Liver (tissue), 9 donors: ENCODE data around the gene CFAP47. TPM values are rescaled to one million over a fixed set of nuclear protein-coding genes. Genes with fewer than 3 reads are reported as not detected.
"Not testable (repeated sequence)": the region's sequence is repeated elsewhere in the genome, so short reads cannot be mapped to it uniquely, and the experiment has no call there.

Experiments
- DNase-seq: peaks from one replicate; pipeline ENCODE4 v3.0.0-alpha.2; 2017; ENCODE audit warnings: low spot score
- H3K27ac ChIP-seq, 2 donors: one replicate each; pipeline ENCODE4 v1.7.0; 2013; ENCODE audit warnings: inconsistent platforms in 2 of 2, low read length in 2 of 2, control low read depth in 1 of 2, low read depth in 1 of 2, mild to moderate bottlenecking in 1 of 2
- H3K27me3 ChIP-seq, 4 donors: one replicate each; pipeline versions ENCODE4 v1.6.1 to v1.7.0; 2013; ENCODE audit warnings: low read length in 3 of 4, inconsistent platforms in 1 of 4, mild to moderate bottlenecking in 1 of 4, moderate library complexity in 1 of 4; ENCODE audit not compliant: control insufficient read depth in 4 of 4, insufficient read depth in 4 of 4
- H3K36me3 ChIP-seq, 4 donors: one replicate each; pipeline versions ENCODE4 v1.6.1 to v1.7.0; 2013; ENCODE audit warnings: low read length in 3 of 4, mild to moderate bottlenecking in 3 of 4, low read depth in 1 of 4, moderate library complexity in 1 of 4; ENCODE audit not compliant: control insufficient read depth in 4 of 4, insufficient read depth in 3 of 4
- H3K4me1 ChIP-seq, 4 donors: one replicate each; pipeline versions ENCODE4 v1.6.1 to v1.7.0; 2013; ENCODE audit warnings: low read length in 3 of 4, mild to moderate bottlenecking in 3 of 4, moderate library complexity in 1 of 4; ENCODE audit not compliant: control insufficient read depth in 4 of 4, insufficient read depth in 4 of 4
- H3K4me3 ChIP-seq, 3 donors: one replicate each; pipeline versions ENCODE4 v1.6.1 to v1.7.0; 2013; ENCODE audit warnings: low read length in 3 of 3, control low read depth in 1 of 3, low read depth in 1 of 3, mild to moderate bottlenecking in 1 of 3
- H3K9ac ChIP-seq, 2 donors: one replicate each; pipeline ENCODE4 v1.7.0; 2013; ENCODE audit warnings: low read length in 2 of 2, mild to moderate bottlenecking in 2 of 2, moderate library complexity in 2 of 2, control low read depth in 1 of 2, low read depth in 1 of 2
- H3K9me3 ChIP-seq, 4 donors: one replicate each; pipeline versions ENCODE4 v1.6.1 to v1.7.0; 2013; ENCODE audit warnings: low read length in 3 of 4; ENCODE audit not compliant: control insufficient read depth in 4 of 4
- ATF3 ChIP-seq: IDR thresholded peaks from 2 replicates; pipeline ENCODE4 v1.6.1; 2016; ENCODE audit warnings: antibody characterized with exemption
- EGR1 ChIP-seq, 2 donors: IDR thresholded peaks; 2 replicates each; pipeline ENCODE4 v1.6.1; 2016 to 2018; ENCODE audit warnings: antibody characterized with exemption in 2 of 2, low read depth in 2 of 2
- FOXA1 ChIP-seq: IDR thresholded peaks from 2 replicates; pipeline ENCODE4 v1.6.1; 2016; ENCODE audit warnings: antibody characterized with exemption
- FOXA2 ChIP-seq: IDR thresholded peaks from 2 replicates; pipeline ENCODE4 v1.6.1; 2016; ENCODE audit warnings: antibody characterized with exemption
- GABPA ChIP-seq, 2 donors: IDR thresholded peaks in 1 of 2; conservative IDR thresholded peaks in 1 of 2; 2 replicates each; pipeline ENCODE4 v1.6.1; 2016; ENCODE audit warnings: antibody characterized with exemption in 2 of 2, mild to moderate bottlenecking in 1 of 2, moderate library complexity in 1 of 2
- HNF4A ChIP-seq, 2 donors: conservative IDR thresholded peaks; 2 replicates each; pipeline ENCODE4 v1.6.1; 2016; ENCODE audit warnings: antibody characterized with exemption in 2 of 2, mild to moderate bottlenecking in 2 of 2
- HNF4G ChIP-seq: IDR thresholded peaks from 2 replicates; pipeline ENCODE4 v1.6.1; 2016; ENCODE audit warnings: antibody characterized with exemption
- JUND ChIP-seq, 2 donors: IDR thresholded peaks; 2 replicates each; pipeline ENCODE4 v1.6.1; 2016; ENCODE audit warnings: antibody characterized with exemption in 2 of 2
- NR2F2 ChIP-seq: IDR thresholded peaks from 2 replicates; pipeline ENCODE4 v1.6.1; 2016; ENCODE audit warnings: antibody characterized with exemption
- RAD21 ChIP-seq, 2 donors: IDR thresholded peaks; 2 replicates each; pipeline ENCODE4 v1.6.1; 2016; ENCODE audit warnings: antibody characterized with exemption in 2 of 2, mild to moderate bottlenecking in 2 of 2
- REST ChIP-seq: IDR thresholded peaks from 2 replicates; pipeline ENCODE4 v1.6.1; 2016; ENCODE audit warnings: antibody characterized with exemption, mild to moderate bottlenecking
- RXRA ChIP-seq, 2 donors: IDR thresholded peaks; 2 replicates each; pipeline ENCODE4 v1.6.1; 2017 to 2018; ENCODE audit warnings: antibody characterized with exemption in 2 of 2, mild to moderate bottlenecking in 1 of 2
- SP1 ChIP-seq: IDR thresholded peaks from 2 replicates; pipeline ENCODE4 v1.6.1; 2018; ENCODE audit warnings: antibody characterized with exemption, mild to moderate bottlenecking
- TAF1 ChIP-seq: conservative IDR thresholded peaks from 2 replicates; pipeline ENCODE4 v1.6.1; 2016; ENCODE audit warnings: antibody characterized with exemption, mild to moderate bottlenecking
- YY1 ChIP-seq: IDR thresholded peaks from 2 replicates; pipeline ENCODE4 v1.6.1; 2016; ENCODE audit warnings: antibody characterized with exemption, mild to moderate bottlenecking
- ZBTB33 ChIP-seq: IDR thresholded peaks from 2 replicates; pipeline ENCODE4 v1.6.1; 2016; ENCODE audit warnings: antibody characterized with exemption
- WGBS: extraction: QIAGEN DNeasy Blood & Tissue Kit; methylation state at CpG from one replicate; pipeline ENCODE4 v1.1.7; 2013; 5-methylcytosine and 5-hydroxymethylcytosine counted together
- polyA plus RNA-seq, 2 donors: library from polyadenylated mRNA; stranded (reverse) in 1 of 2; unstranded in 1 of 2; fragments of 200-250 nt in 1 of 2; fragments of >200 nt in 1 of 2; fragmentation: Nextera tagmentation in 1 of 2; extraction: Ambion mirVana in 1 of 2; gene quantifications; one replicate each; pipeline versions ENCODE4 v1.2.1 to v1.2.3, GENCODE V29; 2013 to 2015
- total RNA-seq, 2 donors: library from RNA; depleted of rRNA; stranded (reverse); fragments of >200 nt; gene quantifications; one replicate each; pipeline ENCODE4 v1.2.3, GENCODE V29; 2014
- TF ChIP-seq, protein P1 (sequence below): IDR thresholded peaks from 2 replicates; pipeline ENCODE4 v1.6.1; 2016; ENCODE audit warnings: antibody characterized with exemption
- TF ChIP-seq, protein P2 (sequence below): fragments of 150-350 bp; IDR thresholded peaks from 2 replicates; pipeline ENCODE4 v1.5.1; 2017; ENCODE audit warnings: improper control_type of control experiment, low read depth, low read length; ENCODE audit not compliant: missing input control
- donor health status: healthy.
- donor health status: healthy.
- donor health status: healthy.
- donor health status: healthy.
- donor health status: healthy.

Gene CFAP47
- total and polyA plus RNA-seq, 4 donors: under 0.01 to 0.03 (median 0.01) TPM; not detected in 1

DNA sequence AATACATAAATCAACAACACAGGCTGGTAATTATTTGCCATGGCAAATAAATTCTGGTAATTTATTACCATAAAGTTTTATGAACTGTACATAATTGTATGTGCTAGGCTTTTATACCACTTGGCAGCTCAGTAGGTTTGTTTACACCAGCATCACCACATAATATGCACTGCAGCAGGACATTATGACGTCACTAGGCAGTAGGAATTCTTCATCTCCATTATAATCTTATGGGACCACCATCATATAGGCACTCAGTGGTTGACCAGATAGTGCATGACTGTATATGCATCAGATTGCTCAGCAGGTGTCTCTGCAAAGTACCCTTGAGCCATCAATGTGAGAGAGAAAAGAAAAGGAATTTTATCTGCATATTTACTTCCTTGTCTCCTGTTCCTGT lies 295.4 kb downstream of the CFAP47 start:
- Histone ChIP-seq H3K27ac (no peak overlapping the region), H3K36me3 (no peaks in the 10 kb centered on the region), H3K9me3 (no peaks in the 10 kb centered on the region), H3K4me1 (no peaks in the 10 kb centered on the region), H3K27me3 (no peaks in the 10 kb centered on the region), H3K9ac (no peak overlapping the region), H3K4me3 (no peak overlapping the region)
- no peak for DNase-seq
- 78% methylated on average over 1 of the region's 1 CpG for WGBS
- TF ChIP-seq TAF1: no peak
- no peak for TF ChIP-seq SP1
- TF ChIP-seq JUND (IDR thresholded peaks at IDR 0.05): no peak
- TF ChIP-seq ZBTB33: no peak
- no peak for TF ChIP-seq NR2F2
- TF ChIP-seq HNF4G: no peak
- TF ChIP-seq FOXA2: no peak

DNA sequence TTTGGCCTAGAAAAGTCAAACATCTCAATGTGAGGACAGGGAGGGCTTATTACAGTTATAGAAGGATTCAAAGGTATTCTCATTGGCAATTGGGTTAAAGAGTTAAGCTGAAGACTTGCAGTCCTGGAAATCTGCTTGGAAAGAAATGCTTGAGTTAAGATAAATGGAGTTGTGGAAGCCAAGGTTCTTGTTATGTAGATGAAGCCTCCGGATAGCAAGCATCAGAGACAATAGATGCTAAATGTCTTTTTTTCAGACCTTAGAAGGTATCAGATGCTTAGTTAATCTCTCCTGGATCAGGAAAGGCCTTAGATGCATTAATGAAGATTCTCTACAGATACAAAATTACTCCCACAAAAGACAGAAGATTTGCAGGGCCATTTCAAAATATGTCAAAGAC lies 299.3 kb downstream of the CFAP47 start:
- Histone ChIP-seq H3K9me3 (no peaks in the 10 kb centered on the region), H3K27me3 (no peaks in the 10 kb centered on the region), H3K27ac (no peak overlapping the region), H3K4me3 (no peak overlapping the region), H3K4me1 (no peaks in the 10 kb centered on the region), H3K36me3 (no peaks in the 10 kb centered on the region), H3K9ac (no peak overlapping the region)
- TF ChIP-seq FOXA1: no peak
- TF ChIP-seq YY1: no peak
- no peak for TF ChIP-seq HNF4A (conservative IDR thresholded peaks at IDR 0.05)
- TF ChIP-seq REST: no peak
- TF ChIP-seq EGR1 (IDR thresholded peaks at IDR 0.05; ENCODE audit: low read depth in 2 of 2): no peak
- no peak for TF ChIP-seq SP1
- no peak for TF ChIP-seq GABPA (IDR thresholded peaks at IDR 0.05 in 1 of 2, conservative IDR thresholded peaks at IDR 0.05 in 1 of 2)
- TF ChIP-seq JUND (IDR thresholded peaks at IDR 0.05): no peak
- TF ChIP-seq NR2F2: no peak
- no peak for TF ChIP-seq FOXA2
- TF ChIP-seq, protein P1, sequence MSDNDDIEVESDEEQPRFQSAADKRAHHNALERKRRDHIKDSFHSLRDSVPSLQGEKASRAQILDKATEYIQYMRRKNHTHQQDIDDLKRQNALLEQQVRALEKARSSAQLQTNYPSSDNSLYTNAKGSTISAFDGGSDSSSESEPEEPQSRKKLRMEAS: no peak
- no peak for TF ChIP-seq ATF3
- no peak for TF ChIP-seq HNF4G
- TF ChIP-seq ZBTB33: no peak
- TF ChIP-seq RXRA (IDR thresholded peaks at IDR 0.05): no peak
- no peak for TF ChIP-seq RAD21 (IDR thresholded peaks at IDR 0.05)
- no peak for TF ChIP-seq TAF1
- TF ChIP-seq, protein P2, sequence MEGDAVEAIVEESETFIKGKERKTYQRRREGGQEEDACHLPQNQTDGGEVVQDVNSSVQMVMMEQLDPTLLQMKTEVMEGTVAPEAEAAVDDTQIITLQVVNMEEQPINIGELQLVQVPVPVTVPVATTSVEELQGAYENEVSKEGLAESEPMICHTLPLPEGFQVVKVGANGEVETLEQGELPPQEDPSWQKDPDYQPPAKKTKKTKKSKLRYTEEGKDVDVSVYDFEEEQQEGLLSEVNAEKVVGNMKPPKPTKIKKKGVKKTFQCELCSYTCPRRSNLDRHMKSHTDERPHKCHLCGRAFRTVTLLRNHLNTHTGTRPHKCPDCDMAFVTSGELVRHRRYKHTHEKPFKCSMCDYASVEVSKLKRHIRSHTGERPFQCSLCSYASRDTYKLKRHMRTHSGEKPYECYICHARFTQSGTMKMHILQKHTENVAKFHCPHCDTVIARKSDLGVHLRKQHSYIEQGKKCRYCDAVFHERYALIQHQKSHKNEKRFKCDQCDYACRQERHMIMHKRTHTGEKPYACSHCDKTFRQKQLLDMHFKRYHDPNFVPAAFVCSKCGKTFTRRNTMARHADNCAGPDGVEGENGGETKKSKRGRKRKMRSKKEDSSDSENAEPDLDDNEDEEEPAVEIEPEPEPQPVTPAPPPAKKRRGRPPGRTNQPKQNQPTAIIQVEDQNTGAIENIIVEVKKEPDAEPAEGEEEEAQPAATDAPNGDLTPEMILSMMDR: no peak
- WGBS: 61% methylated on average over 1 of the region's 1 CpG
- DNase-seq: no peak

DNA sequence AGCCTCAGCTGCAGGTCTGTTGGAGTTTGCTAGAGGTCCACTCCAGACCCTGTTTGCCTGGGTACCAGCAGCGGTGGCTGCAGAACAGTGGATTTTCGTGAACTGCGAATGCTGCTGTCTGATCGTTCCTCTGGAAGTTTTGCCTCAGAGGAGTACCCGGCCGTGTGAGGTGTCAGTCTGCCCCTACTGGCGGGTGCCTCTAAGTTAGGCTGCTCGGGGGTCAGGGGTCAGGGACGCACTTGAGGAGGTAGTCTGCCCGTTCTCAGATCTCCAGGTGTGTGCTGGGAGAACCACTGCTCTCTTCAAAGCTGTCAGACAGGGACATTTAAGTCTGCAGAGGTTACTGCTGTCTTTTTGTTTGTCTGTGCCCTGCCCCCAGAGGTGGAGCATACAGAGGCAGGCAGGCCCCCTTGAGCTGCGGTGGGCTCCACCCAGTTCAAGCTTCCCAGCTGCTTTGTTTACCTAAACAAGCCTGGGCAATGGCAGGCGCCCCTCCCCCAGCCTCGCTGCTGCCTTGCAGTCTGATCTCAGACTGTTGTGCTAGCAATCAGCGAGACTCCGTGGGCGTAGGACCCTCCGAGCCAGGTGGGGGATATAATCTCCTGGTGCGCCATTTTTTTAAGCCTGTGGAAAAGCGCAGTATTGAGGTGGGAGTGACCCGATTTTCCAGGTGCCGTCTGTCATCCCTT lies 315.4 kb downstream of the CFAP47 start:
- not testable (repeated sequence) for H3K9me3 ChIP-seq, H3K9ac ChIP-seq, DNase-seq, H3K27me3 ChIP-seq, H3K4me1 ChIP-seq, H3K27ac ChIP-seq, H3K4me3 ChIP-seq, H3K36me3 ChIP-seq
- 93% methylated on average over 21 of the region's 21 CpGs for WGBS
